ENCODE measurements around the gene KCNJ10. TPM values are rescaled to one million over a fixed set of nuclear protein-coding genes. Genes with fewer than 3 reads are reported as not detected.
"Not testable (repeated sequence)": the region's sequence is repeated elsewhere in the genome, so short reads cannot be mapped to it uniquely, and the experiment has no call there.

The KCNJ10 gene
- total and polyA plus RNA-seq, 8 donors = 0.19 to 1.1 (median 0.78) TPM; not detected in 5

GRCh38 chr1:160053548-160054365 lies 16.2 kb downstream of the KCNJ10 start:
- no peak for DNase-seq
- intact Hi-C loops (cut with DNase I; ENCODE audit: low total_unique reads) = no loop called here
- Histone ChIP-seq H3K27ac (no peak overlapping the region), H3K4me3 (no peak overlapping the region), H3K4me1 (no peaks in the 10 kb centered on the region), H3K9me3 (no peaks in the 10 kb centered on the region), H3K36me3 (no peaks in the 10 kb centered on the region), H3K27me3 (peaks cover 0 to 67% (median 0%) of the 10 kb centered on the region in 3 donors)
- 50 to 65% (median 57%) methylated on average over 7 of the region's 7 CpGs for WGBS, 5 donors
- TF ChIP-seq CTCF (IDR thresholded peaks at IDR 0.05) (no peak), POLR2A (IDR thresholded peaks at IDR 0.05) (no peak), EP300 (IDR thresholded peaks at IDR 0.05) (no peak), POLR2AphosphoS5 (IDR thresholded peaks at IDR 0.05) (no peak)

GRCh38 chr1:160052936-160053335 lies 17.0 kb downstream of the KCNJ10 start:
- Histone ChIP-seq H3K4me1 (no peaks in the 10 kb centered on the region), H3K9me3 (no peaks in the 10 kb centered on the region), H3K36me3 (no peaks in the 10 kb centered on the region), H3K27me3 (peaks cover 0 to 61% (median 0%) of the 10 kb centered on the region in 3 donors), H3K4me3 (no peak overlapping the region), H3K27ac (no peak overlapping the region)
- TF ChIP-seq CTCF (IDR thresholded peaks at IDR 0.05) = no peak
- TF ChIP-seq POLR2A (IDR thresholded peaks at IDR 0.05) = no peak
- no peak for TF ChIP-seq POLR2AphosphoS5 (IDR thresholded peaks at IDR 0.05)
- no peak for TF ChIP-seq EP300 (IDR thresholded peaks at IDR 0.05)
- intact Hi-C loops (cut with DNase I; ENCODE audit: low total_unique reads) = no loop called here
- 57 to 69% (median 66%) methylated on average over 6 of the region's 6 CpGs for WGBS, 5 donors
- no peak for DNase-seq

GRCh38 chr1:160050619-160051018 lies 19.3 kb downstream of the KCNJ10 start:
- 71 to 94% (median 79%) methylated on average over 1 of the region's 1 CpG for WGBS, 5 donors
- H3K4me1 ChIP-seq = peaks cover 6 to 15% (median 11%) of the 10 kb centered on the region in 4 donors
- TF ChIP-seq POLR2A (IDR thresholded peaks at IDR 0.05) = no peak
- TF ChIP-seq CTCF (IDR thresholded peaks at IDR 0.05) = no peak
- no peak for TF ChIP-seq POLR2AphosphoS5 (IDR thresholded peaks at IDR 0.05)
- TF ChIP-seq EP300 (IDR thresholded peaks at IDR 0.05) = no peak
- no peaks in the 10 kb centered on the region for H3K36me3 ChIP-seq
- intact Hi-C loops (cut with DNase I; ENCODE audit: low total_unique reads) = no loop called here
- no peaks in the 10 kb centered on the region for H3K9me3 ChIP-seq
- H3K27me3 ChIP-seq = peaks cover 0 to 42% (median 0%) of the 10 kb centered on the region in 3 donors
- no peak overlapping the region for H3K27ac ChIP-seq
- no peak for DNase-seq
- H3K4me3 ChIP-seq = no peak overlapping the region

- H3K9me3 ChIP-seq; DNase-seq; H3K4me3 ChIP-seq; intact Hi-C loops (cut with DNase I; ENCODE audit: low total_unique reads); H3K27ac ChIP-seq; H3K36me3 ChIP-seq: not testable (repeated sequence)
- Histone ChIP-seq H3K4me1 (peaks cover 6 to 15% (median 11%) of the 10 kb centered on the region in 4 donors), H3K27me3 (peaks cover 0 to 38% (median 0%) of the 10 kb centered on the region in 3 donors)
- 64 to 76% (median 70%) methylated on average over 2 of the region's 2 CpGs for WGBS, 5 donors
Observed at GRCh38 chr1:160050182-160050581, 19.8 kb downstream of the KCNJ10 start.

- WGBS, 5 donors = 69 to 80% (median 75%) methylated on average over 3 of the region's 3 CpGs
- H3K9me3 ChIP-seq = no peaks in the 10 kb centered on the region
Observed at GRCh38 chr1:160049101-160049500, 20.9 kb downstream of the KCNJ10 start.

More at GRCh38 chr1:160049101-160049500, 20.9 kb downstream of the KCNJ10 start:
- H3K27me3 ChIP-seq = peaks cover 0 to 27% (median 0%) of the 10 kb centered on the region in 3 donors
- peaks cover 6 to 15% (median 11%) of the 10 kb centered on the region in 4 donors for H3K4me1 ChIP-seq
- no peak overlapping the region for H3K27ac ChIP-seq
- intact Hi-C loops (cut with DNase I; ENCODE audit: low total_unique reads) = loop anchor here (5.0 kb wide), 1 partner anchor 33 kb away; the partner anchor contains the start of gene KCNJ9
- H3K36me3 ChIP-seq = no peaks in the 10 kb centered on the region
- H3K4me3 ChIP-seq = no peak overlapping the region
- DNase-seq = no peak
- TF ChIP-seq CTCF (IDR thresholded peaks at IDR 0.05) = no peak
- TF ChIP-seq POLR2AphosphoS5 (IDR thresholded peaks at IDR 0.05) = no peak
- no peak for TF ChIP-seq EP300 (IDR thresholded peaks at IDR 0.05)
- no peak for TF ChIP-seq POLR2A (IDR thresholded peaks at IDR 0.05)
